Body of pancreas (tissue), 4 donors: ENCODE results near the gene RECK. TPM values are rescaled to one million over a fixed set of nuclear protein-coding genes. Genes with fewer than 3 reads are reported as not detected.

Source experiments
- ATAC-seq: fragments of 150-250 bp; one replicate; pipeline ENCODE4 v1.9.1; 2016
- DNase-seq, 4 donors: peaks; one replicate each; pipeline ENCODE4 v3.0.0-alpha.2; 2019
- H3K27ac ChIP-seq, 4 donors: fragments of 200-600 bp; sonication (generic); 1 replicate in 3 of 4; 2 replicates in 1 of 4; pipeline versions ENCODE4 v1.5.1 to v1.6.1; 2016 to 2019; ENCODE audit warnings: mild to moderate bottlenecking in 1 of 4, mixed read lengths in 1 of 4, moderate library complexity in 1 of 4
- H3K27me3 ChIP-seq, 2 donors: fragments of 200-600 bp; sonication (generic); one replicate each; pipeline ENCODE4 v1.6.0; 2016; ENCODE audit warnings: mild to moderate bottlenecking in 1 of 2
- H3K36me3 ChIP-seq, 2 donors: fragments of 200-600 bp; sonication (generic); replicated peaks in 1 of 2; 2 replicates each; pipeline ENCODE4 v1.5.1; 2016; ENCODE audit warnings: low read depth in 2 of 2; ENCODE audit not compliant: insufficient read depth in 1 of 2
- H3K4me1 ChIP-seq: fragments of 200-600 bp; sonication (generic); one replicate; pipeline ENCODE4 v1.6.0; 2016
- H3K4me3 ChIP-seq, 2 donors: fragments of 200-600 bp; sonication (generic); 1 replicate in 1 of 2; 2 replicates in 1 of 2; pipeline ENCODE4 v1.5.1; 2016 to 2019
- H3K9me3 ChIP-seq, 3 donors: fragments of 200-600 bp; sonication (generic); 1 replicate in 2 of 3; 2 replicates in 1 of 3; pipeline ENCODE4 v1.5.1; 2016
- POLR2A ChIP-seq, 3 donors: fragments of 450-650 bp; IDR thresholded peaks; one replicate each; pipeline ENCODE4 v1.6.1; 2016; ENCODE audit warnings: antibody characterized with exemption in 3 of 3, mild to moderate bottlenecking in 2 of 3
- WGBS, 2 donors: methylation state at CpG; one replicate each; pipeline ENCODE4 v1.1.5; 2017; 5-methylcytosine and 5-hydroxymethylcytosine counted together
- intact Hi-C: fragments of 100-400 bp; cut with DNase I; formaldehyde crosslinking; loops from one replicate; pipeline ENCODE4 v1.15.1; 2023
- total RNA-seq, 2 donors: library from RNA; depleted of rRNA; stranded (reverse); fragments of >200 nt; gene quantifications; one replicate each; pipeline ENCODE4 v1.1.0, GENCODE V29; 2016
- TF ChIP-seq, protein P1 (sequence below), 7 experiments: fragments of 450-650 bp in 4 of 7; fragments of 200-600 bp in 3 of 7; sonication (generic) in 3 of 7; IDR thresholded peaks; one replicate each; pipeline ENCODE4 v1.5.1; 2016 to 2019; ENCODE audit warnings: antibody characterized with exemption in 7 of 7

The RECK gene
- total RNA-seq, 2 donors from 2014 or later: 2.6 to 7.0 TPM

DNA sequence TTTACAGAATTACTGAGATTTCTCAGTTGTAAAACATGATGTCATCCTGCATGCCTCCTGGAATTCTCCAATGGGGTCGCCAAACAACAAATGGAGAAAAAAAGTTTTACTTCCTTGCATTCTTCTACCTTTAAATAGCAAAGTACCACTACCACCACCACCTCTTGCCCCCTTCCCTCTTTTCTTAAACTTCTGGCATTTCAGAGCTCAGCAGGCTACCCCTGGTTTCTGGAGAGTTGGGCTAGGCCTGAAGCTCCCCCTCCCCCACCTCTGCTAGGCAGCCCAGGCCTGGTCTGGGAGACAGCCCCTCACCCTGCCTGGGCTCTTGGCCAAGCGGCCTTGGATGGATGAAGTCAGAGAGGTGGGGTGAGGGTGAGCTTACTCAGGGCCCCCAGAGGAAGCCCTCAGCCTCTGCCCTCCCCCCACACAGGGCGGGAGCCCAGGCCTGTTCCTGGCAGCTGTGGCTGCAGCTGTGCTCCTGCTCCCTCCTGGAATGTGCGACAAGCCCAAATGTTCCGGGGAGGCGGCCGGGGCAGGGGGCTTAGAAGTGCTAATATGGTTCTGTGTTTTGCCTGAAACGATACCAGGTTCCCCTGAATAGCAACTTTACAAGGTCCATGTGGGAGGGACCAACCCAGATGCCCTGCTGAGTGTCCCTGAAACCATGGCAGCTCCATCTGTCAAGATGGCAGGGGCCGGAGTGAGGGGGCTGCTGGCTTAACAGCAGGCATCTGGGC lies 126.5 kb downstream of the RECK start:
- Histone ChIP-seq H3K36me3 (no peaks in the 10 kb centered on the region), H3K27me3 (no peaks in the 10 kb centered on the region), H3K27ac (peak overlapping the region in 2 of 4 donors; percentile 10 to 51), H3K4me1 (peaks cover 12% of the 10 kb centered on the region), H3K4me3 (no peak overlapping the region), H3K9me3 (no peaks in the 10 kb centered on the region)
- DNase-seq (peak; percentile 33 to 49 (median 36)), ATAC-seq (peak; percentile 10)
- no peak for TF ChIP-seq POLR2A (IDR thresholded peaks at IDR 0.05)
- TF ChIP-seq, protein P1, sequence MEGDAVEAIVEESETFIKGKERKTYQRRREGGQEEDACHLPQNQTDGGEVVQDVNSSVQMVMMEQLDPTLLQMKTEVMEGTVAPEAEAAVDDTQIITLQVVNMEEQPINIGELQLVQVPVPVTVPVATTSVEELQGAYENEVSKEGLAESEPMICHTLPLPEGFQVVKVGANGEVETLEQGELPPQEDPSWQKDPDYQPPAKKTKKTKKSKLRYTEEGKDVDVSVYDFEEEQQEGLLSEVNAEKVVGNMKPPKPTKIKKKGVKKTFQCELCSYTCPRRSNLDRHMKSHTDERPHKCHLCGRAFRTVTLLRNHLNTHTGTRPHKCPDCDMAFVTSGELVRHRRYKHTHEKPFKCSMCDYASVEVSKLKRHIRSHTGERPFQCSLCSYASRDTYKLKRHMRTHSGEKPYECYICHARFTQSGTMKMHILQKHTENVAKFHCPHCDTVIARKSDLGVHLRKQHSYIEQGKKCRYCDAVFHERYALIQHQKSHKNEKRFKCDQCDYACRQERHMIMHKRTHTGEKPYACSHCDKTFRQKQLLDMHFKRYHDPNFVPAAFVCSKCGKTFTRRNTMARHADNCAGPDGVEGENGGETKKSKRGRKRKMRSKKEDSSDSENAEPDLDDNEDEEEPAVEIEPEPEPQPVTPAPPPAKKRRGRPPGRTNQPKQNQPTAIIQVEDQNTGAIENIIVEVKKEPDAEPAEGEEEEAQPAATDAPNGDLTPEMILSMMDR (IDR thresholded peaks at IDR 0.05): no peak
- 36 to 44% methylated on average over 8 to 9 of the region's 9 CpGs for whole genome bisulfite sequencing, 2 donors
- intact Hi-C loops: no loop called here

DNA sequence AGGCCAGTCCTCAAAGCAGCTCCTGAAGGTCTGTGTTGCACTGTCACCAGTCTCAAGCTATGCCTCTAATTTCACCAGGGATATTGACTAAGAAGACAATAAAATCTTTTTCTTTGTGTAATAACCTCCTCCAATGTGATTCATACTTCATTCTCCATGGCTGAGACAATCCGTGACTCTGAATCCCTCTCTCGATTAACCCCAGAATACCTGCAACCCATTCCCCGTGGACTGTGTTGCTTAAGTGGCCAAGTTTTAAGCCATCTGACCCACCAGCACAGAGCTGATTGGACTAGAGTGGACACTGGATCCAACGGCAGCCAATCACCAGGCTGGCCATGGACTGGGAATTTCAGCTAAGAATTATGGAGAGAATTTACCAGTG lies 127.1 kb downstream of the RECK start:
- intact Hi-C loops: no loop called here
- no peak for ATAC-seq
- no peak for DNase-seq
- H3K9me3 ChIP-seq: no peaks in the 10 kb centered on the region
- H3K36me3 ChIP-seq: no peaks in the 10 kb centered on the region
- H3K27ac ChIP-seq: peak overlapping the region in 1 of 4 donors; percentile 51
- TF ChIP-seq, protein P1 (IDR thresholded peaks at IDR 0.05): no peak
- no peak for TF ChIP-seq POLR2A (IDR thresholded peaks at IDR 0.05)
- WGBS, 2 donors: 66 to 71% methylated on average over 4 of the region's 4 CpGs
- H3K27me3 ChIP-seq: no peaks in the 10 kb centered on the region
- peaks cover 12% of the 10 kb centered on the region for H3K4me1 ChIP-seq
- no peak overlapping the region for H3K4me3 ChIP-seq

DNA sequence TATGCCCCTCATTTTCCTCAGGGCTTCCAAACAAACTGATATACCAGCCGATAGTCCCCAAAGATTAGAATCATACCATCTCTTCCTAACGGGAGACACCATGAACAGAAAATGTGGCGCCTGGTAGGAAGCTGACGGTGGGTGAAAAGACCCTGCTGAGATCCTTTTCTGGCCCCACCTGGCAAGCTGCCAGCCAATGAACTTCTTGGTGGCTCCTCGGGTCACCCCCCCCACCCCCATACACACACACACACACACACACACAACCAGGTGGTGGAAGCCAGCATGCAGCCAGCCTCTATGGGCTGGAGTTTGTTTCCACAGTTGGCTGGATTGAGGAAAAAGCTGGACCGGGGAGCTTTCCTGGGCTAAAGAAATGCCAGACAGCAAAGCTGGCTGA lies 127.7 kb downstream of the RECK start:
- intact Hi-C loops: no loop called here

DNA sequence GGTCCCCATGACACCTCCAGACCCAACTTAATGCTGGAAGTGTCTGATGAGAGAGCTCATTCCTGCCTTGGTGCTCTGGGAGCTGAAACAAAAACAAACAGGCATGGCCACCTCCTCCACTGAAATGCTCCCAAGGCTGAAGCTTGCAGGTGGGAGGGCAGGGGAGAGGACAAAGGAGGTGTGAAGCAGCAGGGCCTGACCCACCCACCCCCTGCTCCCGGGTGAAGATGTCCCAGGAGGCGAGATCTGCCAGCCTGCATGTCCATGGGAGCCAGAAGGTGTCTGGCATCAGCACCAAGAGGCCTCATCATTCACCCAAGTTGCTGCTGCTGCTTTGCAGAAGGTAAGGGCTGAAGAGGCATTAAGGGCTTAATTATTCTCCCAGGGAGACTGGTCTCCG lies 128.3 kb downstream of the RECK start:
- no peaks in the 10 kb centered on the region for H3K9me3 ChIP-seq
- no peak overlapping the region for H3K27ac ChIP-seq
- no peaks in the 10 kb centered on the region for H3K27me3 ChIP-seq
- 43 to 51% methylated on average over 1 to 3 of the region's 3 CpGs for WGBS, 2 donors
- H3K4me1 ChIP-seq: peaks cover 12% of the 10 kb centered on the region
- ATAC-seq (no peak), DNase-seq (no peak)
- no peak overlapping the region for H3K4me3 ChIP-seq
- no peaks in the 10 kb centered on the region for H3K36me3 ChIP-seq
- intact Hi-C loops: loop anchor here (5.0 kb wide), 1 partner anchor 63 kb away; no protein-coding TSS in a partner anchor
- TF ChIP-seq, protein P1 (IDR thresholded peaks at IDR 0.05): no peak
- TF ChIP-seq POLR2A (IDR thresholded peaks at IDR 0.05): no peak

More for the DNA sequence above, 127.7 kb downstream of the RECK start:
- DNase-seq (no peak), ATAC-seq (no peak)
- no peaks in the 10 kb centered on the region for H3K36me3 ChIP-seq
- 73 to 77% methylated on average over 6 of the region's 6 CpGs for WGBS, 2 donors
- H3K27me3 ChIP-seq: no peaks in the 10 kb centered on the region
- no peaks in the 10 kb centered on the region for H3K9me3 ChIP-seq
- no peak overlapping the region for H3K4me3 ChIP-seq
- no peak overlapping the region for H3K27ac ChIP-seq
- TF ChIP-seq, protein P1 (IDR thresholded peaks at IDR 0.05): no peak
- no peak for TF ChIP-seq POLR2A (IDR thresholded peaks at IDR 0.05)
- H3K4me1 ChIP-seq: peaks cover 12% of the 10 kb centered on the region

DNA sequence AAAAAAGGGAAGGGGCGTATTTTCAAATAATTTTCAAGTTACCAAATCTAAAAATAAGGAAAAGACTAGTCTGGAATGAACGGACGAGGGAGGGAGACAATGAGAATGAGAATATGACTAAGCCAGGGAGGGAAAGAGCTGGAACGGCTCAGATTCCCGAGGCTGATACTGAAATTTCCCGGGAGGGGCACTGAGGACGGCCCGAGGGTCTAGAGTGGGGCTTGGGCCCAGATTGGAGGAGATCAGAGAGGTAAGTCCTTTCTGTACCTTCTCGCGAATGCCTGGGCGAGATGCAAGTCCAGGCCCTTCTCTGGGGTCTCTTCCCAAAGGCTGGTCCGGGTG lies 129.1 kb downstream of the RECK start:
- Histone ChIP-seq H3K27ac (no peak overlapping the region), H3K9me3 (no peaks in the 10 kb centered on the region), H3K4me3 (no peak overlapping the region), H3K36me3 (no peaks in the 10 kb centered on the region), H3K4me1 (peaks cover 12% of the 10 kb centered on the region), H3K27me3 (no peaks in the 10 kb centered on the region)
- TF ChIP-seq POLR2A (IDR thresholded peaks at IDR 0.05): no peak
- TF ChIP-seq, protein P1 (IDR thresholded peaks at IDR 0.05): no peak
- DNase-seq: no peak
- intact Hi-C loops: loop anchor here (5.0 kb wide), 1 partner anchor 63 kb away; no protein-coding TSS in a partner anchor
- peak; percentile 9 for ATAC-seq
- 48 to 60% methylated on average over 11 to 12 of the region's 12 CpGs for WGBS, 2 donors
